Activated naive CD8-positive, alpha-beta T cell treated with anti-CD3 and anti-CD28 coated beads for 36 hours (primary cell): ENCODE results near the gene MRPL17. TPM values are rescaled to one million over a fixed set of nuclear protein-coding genes. Genes with fewer than 3 reads are reported as not detected.

Experiments
- DNase-seq: peaks from one replicate; pipeline ENCODE4 v3.0.0; 2021
- H3K27ac Mint-ChIP-seq: one replicate; pipeline ENCODE4 v1.8.0; 2022; ENCODE audit warnings: mild to moderate bottlenecking, moderate library complexity, mixed read lengths
- H3K27me3 Mint-ChIP-seq: one replicate; pipeline ENCODE4 v1.8.0; 2022; ENCODE audit warnings: mild to moderate bottlenecking, mixed read lengths
- H3K36me3 Mint-ChIP-seq: one replicate; pipeline ENCODE4 v1.8.0; 2021; ENCODE audit warnings: mild to moderate bottlenecking, mixed read lengths
- H3K4me1 Mint-ChIP-seq: one replicate; pipeline ENCODE4 v1.8.0; 2021; ENCODE audit warnings: mixed read lengths
- H3K4me3 Mint-ChIP-seq: one replicate; pipeline ENCODE4 v1.8.0; 2022; ENCODE audit warnings: mild to moderate bottlenecking, moderate library complexity, mixed read lengths
- H3K9me3 Mint-ChIP-seq: one replicate; pipeline ENCODE4 v1.8.0; 2022; ENCODE audit warnings: mixed read lengths
- total RNA-seq, 2 experiments: library from RNA; stranded (reverse); gene quantifications; one replicate each; pipeline ENCODE4 v1.2.3, GENCODE V29; 2021

MRPL17 gene
- total RNA-seq, 2 experiments from 2014 or later, result 141 to 143 TPM

GRCh38 chr11:6635082-6635932 is 47.8 kb downstream of the MRPL17 start:
- no peaks in the 10 kb centered on the region for H3K9me3 Mint-ChIP-seq
- no peaks in the 10 kb centered on the region for H3K36me3 Mint-ChIP-seq
- no peak overlapping the region for H3K4me3 Mint-ChIP-seq
- DNase-seq, result no peak
- no peak overlapping the region for H3K27ac Mint-ChIP-seq
- no peaks in the 10 kb centered on the region for H3K27me3 Mint-ChIP-seq
- peaks cover 8% of the 10 kb centered on the region for H3K4me1 Mint-ChIP-seq

GRCh38 chr11:6634534-6634933 is 48.6 kb downstream of the MRPL17 start:
- no peak overlapping the region for H3K4me3 Mint-ChIP-seq
- DNase-seq, result no peak
- no peak overlapping the region for H3K27ac Mint-ChIP-seq
- H3K9me3 Mint-ChIP-seq, result no peaks in the 10 kb centered on the region
- no peaks in the 10 kb centered on the region for H3K36me3 Mint-ChIP-seq
- H3K4me1 Mint-ChIP-seq, result peaks cover 8% of the 10 kb centered on the region
- H3K27me3 Mint-ChIP-seq, result no peaks in the 10 kb centered on the region

GRCh38 chr11:6633422-6634408 is 49.4 kb downstream of the MRPL17 start:
- Mint-ChIP-seq H3K36me3 (no peaks in the 10 kb centered on the region), H3K4me1 (peaks cover 8% of the 10 kb centered on the region), H3K4me3 (no peak overlapping the region), H3K9me3 (no peaks in the 10 kb centered on the region), H3K27me3 (no peaks in the 10 kb centered on the region), H3K27ac (no peak overlapping the region)
- DNase-seq, result no peak

GRCh38 chr11:6632116-6633073 is 50.7 kb downstream of the MRPL17 start:
- Mint-ChIP-seq H3K4me1 (peaks cover 17% of the 10 kb centered on the region), H3K9me3 (no peaks in the 10 kb centered on the region), H3K36me3 (no peaks in the 10 kb centered on the region), H3K27me3 (no peaks in the 10 kb centered on the region), H3K4me3 (no peak overlapping the region), H3K27ac (no peak overlapping the region)
- peak; percentile 29 for DNase-seq

- no peaks in the 10 kb centered on the region for H3K9me3 Mint-ChIP-seq
- H3K27me3 Mint-ChIP-seq, result no peaks in the 10 kb centered on the region
- no peak overlapping the region for H3K27ac Mint-ChIP-seq
- H3K4me1 Mint-ChIP-seq, result peaks cover 22% of the 10 kb centered on the region
- H3K36me3 Mint-ChIP-seq, result no peaks in the 10 kb centered on the region
- no peak overlapping the region for H3K4me3 Mint-ChIP-seq
- no peak for DNase-seq
Observed at GRCh38 chr11:6631361-6631890, 51.7 kb downstream of the MRPL17 start.

GRCh38 chr11:6630632-6631291 is 52.4 kb downstream of the MRPL17 start:
- Mint-ChIP-seq H3K9me3 (no peaks in the 10 kb centered on the region), H3K27ac (no peak overlapping the region), H3K4me3 (no peak overlapping the region), H3K4me1 (peaks cover 23% of the 10 kb centered on the region), H3K27me3 (no peaks in the 10 kb centered on the region), H3K36me3 (no peaks in the 10 kb centered on the region)
- DNase-seq, result no peak

Other genes starting within 250 kb of the MRPL17 start
- gene HPX, start 242.4 kb downstream of the MRPL17 start, total RNA-seq, result not detected
- gene TRIM3, start 209.4 kb downstream of the MRPL17 start, total RNA-seq, result 1 to 10 TPM; 3.4 to 3.6 TPM
- gene ARFIP2, start 202.0 kb downstream of the MRPL17 start, total RNA-seq, result 10 to 100 TPM; 44.2 to 47.1 TPM
- 10 to 100 TPM; 40.3 to 44.3 TPM for gene TIMM10B, start 201.8 kb downstream of the MRPL17 start, total RNA-seq
- 10 to 100 TPM; 11.6 to 11.7 TPM for gene DNHD1, start 186.1 kb downstream of the MRPL17 start, total RNA-seq
- gene RRP8, start 79.7 kb downstream of the MRPL17 start, total RNA-seq, result 10 to 100 TPM; 37.8 to 45.3 TPM
- gene ILK, start 79.6 kb downstream of the MRPL17 start, total RNA-seq, result 10 to 100 TPM; 66.1 to 68.0 TPM
- 100 to 1,000 TPM; 156 to 160 TPM for gene TAF10, start 71.1 kb downstream of the MRPL17 start, total RNA-seq
- gene TPP1, start 63.9 kb downstream of the MRPL17 start, total RNA-seq, result 10 to 100 TPM; 30.7 to 33.7 TPM
- gene DCHS1, start 27.5 kb downstream of the MRPL17 start, total RNA-seq, result 1 to 10 TPM; 1.3 to 1.4 TPM
- under 1 TPM; 0.08 to 0.18 TPM for gene OR2AG2, start 88.6 kb upstream of the MRPL17 start, total RNA-seq
- not detected for gene OR2AG1, start 99.7 kb upstream of the MRPL17 start, total RNA-seq
- gene OR6A2, start 116.3 kb upstream of the MRPL17 start, total RNA-seq, result under 1 TPM; 0.04 to 0.10 TPM
- gene OR10A5, start 162.3 kb upstream of the MRPL17 start, total RNA-seq, result not detected
- gene OR10A2, start 179.7 kb upstream of the MRPL17 start, total RNA-seq, result not detected
- gene OR10A4, start 193.3 kb upstream of the MRPL17 start, total RNA-seq, result not detected
- not detected for gene OR2D2, start 209.2 kb upstream of the MRPL17 start, total RNA-seq
- gene OR2D3, start 237.7 kb upstream of the MRPL17 start, total RNA-seq, result not detected
- 1 to 10 TPM; 2.4 to 2.5 TPM for gene ZNF215, start 243.1 kb upstream of the MRPL17 start, total RNA-seq